COLO829 (cell line): ENCODE results near the gene DLX3.

Source experiments
- DNase-seq: peaks from one replicate; pipeline ENCODE4 v3.0.0; 2012; ENCODE audit warnings: low spot score

DLX3 gene

DNA sequence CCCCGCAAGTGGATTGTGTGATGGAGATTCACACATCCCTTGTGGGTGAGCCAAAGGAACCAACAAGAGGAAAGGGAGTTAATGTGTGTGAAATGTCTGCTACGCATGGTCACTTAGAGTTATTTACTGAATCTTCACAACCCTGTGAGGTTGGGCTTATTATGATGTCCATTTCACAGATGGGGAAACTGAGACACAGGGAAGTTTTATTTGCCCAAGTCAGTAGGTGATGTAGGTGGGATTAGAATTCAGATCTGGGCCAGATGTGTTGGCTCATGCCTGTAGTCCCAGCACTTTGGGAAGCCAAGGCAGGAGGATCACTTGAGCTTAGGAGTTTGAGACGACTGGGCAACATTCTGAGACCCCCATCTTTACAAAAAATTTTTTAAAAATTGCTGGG, 37.7 kb downstream of the DLX3 start:
- no peak for DNase-seq

DNA sequence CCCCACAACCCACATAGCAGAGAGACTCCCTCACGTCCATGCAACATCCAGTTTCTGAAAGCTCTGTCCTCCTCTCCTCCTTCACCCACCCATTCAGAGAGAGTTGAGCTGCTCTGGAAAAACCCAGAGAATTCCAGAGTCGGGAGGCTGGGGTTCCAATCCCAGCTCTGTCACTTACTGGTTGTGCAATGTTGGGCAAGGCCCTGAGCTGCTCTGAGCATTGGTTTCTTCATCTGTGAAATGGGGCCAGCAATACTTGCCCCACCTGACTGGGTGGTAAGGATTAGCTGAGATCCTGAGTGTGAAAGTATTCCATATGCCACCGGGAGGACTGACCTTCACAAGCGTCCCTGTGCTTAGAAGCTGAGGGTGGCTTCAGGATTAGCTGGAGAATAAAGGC, 38.2 kb downstream of the DLX3 start:
- no peak for DNase-seq

DNA sequence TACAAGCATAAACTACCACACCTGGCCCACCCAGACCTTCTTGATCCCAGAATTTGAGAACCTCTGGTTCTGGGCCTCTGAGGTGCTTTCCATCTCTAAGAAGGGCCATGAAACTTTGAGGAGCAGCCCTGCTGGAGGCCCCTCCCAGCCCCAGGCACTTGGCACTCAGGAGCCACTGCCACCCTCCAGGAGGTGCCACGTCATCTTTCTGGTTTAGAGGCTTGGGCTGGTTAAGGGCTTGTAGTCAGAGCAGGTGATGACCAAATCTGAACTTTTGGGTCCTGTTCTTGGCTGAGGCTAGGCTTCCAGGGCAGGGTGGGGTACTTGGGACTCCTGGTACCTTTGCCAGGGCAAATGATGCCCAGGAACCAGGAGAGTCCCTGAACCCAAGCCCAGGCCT, 39.9 kb downstream of the DLX3 start:
- no peak for DNase-seq

- no peak for DNase-seq
Measured at GRCh38 chr17:49952912-49953497, 42.0 kb downstream of the DLX3 start.

- peak; percentile 76 for DNase-seq
Measured at GRCh38 chr17:49952209-49952911, 42.7 kb downstream of the DLX3 start.

GRCh38 chr17:49951362-49952082, 43.5 kb downstream of the DLX3 start:
- peak; percentile 43 for DNase-seq

GRCh38 chr17:49949634-49950033, 45.4 kb downstream of the DLX3 start:
- DNase-seq = no peak

GRCh38 chr17:49946964-49947584, 48.0 kb downstream of the DLX3 start:
- no peak for DNase-seq

DNA sequence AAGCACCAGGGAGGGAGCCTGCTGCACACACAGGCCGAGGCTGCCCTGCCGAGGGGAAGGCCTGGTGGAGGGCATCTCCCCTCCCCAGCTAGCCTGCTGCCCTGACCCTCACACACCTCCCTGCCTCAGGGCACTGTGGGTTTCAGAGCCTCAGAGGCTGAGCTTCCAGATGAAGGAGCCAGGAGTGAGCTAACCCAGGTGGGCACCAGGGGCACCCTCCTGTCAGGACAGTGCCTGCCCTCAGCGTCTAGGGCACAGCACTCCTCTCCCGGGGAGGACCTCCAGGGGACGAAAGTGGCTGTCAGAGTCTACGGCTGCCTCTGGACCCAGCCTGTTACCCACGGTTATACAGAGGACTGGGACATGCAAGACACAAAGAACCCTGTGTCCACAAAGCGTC, 48.8 kb downstream of the DLX3 start:
- no peak for DNase-seq

- no peak for DNase-seq
Measured at GRCh38 chr17:49944273-49944870, 50.7 kb downstream of the DLX3 start.

- DNase-seq = no peak
Measured at GRCh38 chr17:49942947-49943346, 52.1 kb downstream of the DLX3 start.

DNA sequence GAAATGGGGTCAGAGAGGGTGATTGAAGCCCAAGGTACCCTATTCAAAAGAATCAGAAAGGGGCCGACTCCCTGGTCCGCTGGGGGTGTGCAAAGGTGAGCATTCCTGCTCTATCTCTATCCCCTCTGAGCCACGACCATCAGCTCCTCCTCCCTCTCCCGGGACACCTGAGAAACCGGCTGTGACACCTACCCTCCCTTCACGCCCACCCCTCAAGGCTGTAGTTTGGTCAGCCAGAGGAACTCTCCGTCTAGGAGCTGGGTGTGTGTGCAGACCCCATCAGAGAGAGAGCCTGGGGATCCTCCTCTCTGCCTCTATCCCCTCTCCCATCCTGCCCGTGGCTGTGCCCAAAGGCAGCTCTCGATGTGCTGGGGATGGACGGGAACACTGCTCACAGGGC, 53.6 kb downstream of the DLX3 start:
- DNase-seq = no peak
